Body of pancreas (tissue), 4 donors: ENCODE measurements around the gene ZNF195. TPM values are rescaled to one million over a fixed set of nuclear protein-coding genes. Genes with fewer than 3 reads are reported as not detected.
"Not testable (repeated sequence)": the region's sequence is repeated elsewhere in the genome, so short reads cannot be mapped to it uniquely, and the experiment has no call there.

Experiments
- ATAC-seq: fragments of 150-250 bp; one replicate; pipeline ENCODE4 v1.9.1; 2016
- DNase-seq, 4 donors: peaks; one replicate each; pipeline ENCODE4 v3.0.0-alpha.2; 2019
- H3K27ac ChIP-seq, 4 donors: fragments of 200-600 bp; sonication (generic); 1 replicate in 3 of 4; 2 replicates in 1 of 4; pipeline versions ENCODE4 v1.5.1 to v1.6.1; 2016 to 2019; ENCODE audit warnings: mild to moderate bottlenecking in 1 of 4, mixed read lengths in 1 of 4, moderate library complexity in 1 of 4
- H3K27me3 ChIP-seq, 2 donors: fragments of 200-600 bp; sonication (generic); one replicate each; pipeline ENCODE4 v1.6.0; 2016; ENCODE audit warnings: mild to moderate bottlenecking in 1 of 2
- H3K36me3 ChIP-seq, 2 donors: fragments of 200-600 bp; sonication (generic); replicated peaks in 1 of 2; 2 replicates each; pipeline ENCODE4 v1.5.1; 2016; ENCODE audit warnings: low read depth in 2 of 2; ENCODE audit not compliant: insufficient read depth in 1 of 2
- H3K4me1 ChIP-seq: fragments of 200-600 bp; sonication (generic); one replicate; pipeline ENCODE4 v1.6.0; 2016
- H3K4me3 ChIP-seq, 2 donors: fragments of 200-600 bp; sonication (generic); 1 replicate in 1 of 2; 2 replicates in 1 of 2; pipeline ENCODE4 v1.5.1; 2016 to 2019
- H3K9me3 ChIP-seq, 3 donors: fragments of 200-600 bp; sonication (generic); 1 replicate in 2 of 3; 2 replicates in 1 of 3; pipeline ENCODE4 v1.5.1; 2016
- CTCF ChIP-seq, 7 experiments: fragments of 450-650 bp in 4 of 7; fragments of 200-600 bp in 3 of 7; sonication (generic) in 3 of 7; IDR thresholded peaks; one replicate each; pipeline ENCODE4 v1.5.1; 2016 to 2019; ENCODE audit warnings: antibody characterized with exemption in 7 of 7
- POLR2A ChIP-seq, 3 donors: fragments of 450-650 bp; IDR thresholded peaks; one replicate each; pipeline ENCODE4 v1.6.1; 2016; ENCODE audit warnings: antibody characterized with exemption in 3 of 3, mild to moderate bottlenecking in 2 of 3
- WGBS, 2 donors: methylation state at CpG; one replicate each; pipeline ENCODE4 v1.1.5; 2017; 5-methylcytosine and 5-hydroxymethylcytosine counted together
- intact Hi-C: fragments of 100-400 bp; cut with DNase I; formaldehyde crosslinking; loops from one replicate; pipeline ENCODE4 v1.15.1; 2023
- small RNA-seq: library from RNA; depleted of rRNA; stranded (forward); fragments of <200 nt; gene quantifications from one replicate; pipeline ENCODE3, GENCODE V24; 2016
- total RNA-seq, 2 donors: library from RNA; depleted of rRNA; stranded (reverse); fragments of >200 nt; gene quantifications; one replicate each; pipeline ENCODE4 v1.1.0, GENCODE V29; 2016

Gene ZNF195
- total RNA-seq, 2 donors from 2014 or later = 14.5 to 23.9 TPM

GRCh38 chr11:3338569-3339339 is 40.2 kb downstream of the ZNF195 start:
- no peak for ATAC-seq
- 42 to 53% methylated on average over 7 of the region's 7 CpGs for WGBS, 2 donors
- H3K36me3 ChIP-seq = no peaks in the 10 kb centered on the region

GRCh38 chr11:3336420-3336819 is 42.5 kb downstream of the ZNF195 start:
- no CpG with 5 or more reads among the region's 10 CpGs for WGBS, 2 donors
- H3K4me3 ChIP-seq, ATAC-seq, H3K36me3 ChIP-seq, H3K27ac ChIP-seq, H3K4me1 ChIP-seq, H3K9me3 ChIP-seq, H3K27me3 ChIP-seq, DNase-seq, intact Hi-C loops: not testable (repeated sequence)

More at GRCh38 chr11:3338569-3339339, 40.2 kb downstream of the ZNF195 start:
- H3K9me3 ChIP-seq = no peaks in the 10 kb centered on the region
- DNase-seq = no peak
- peaks cover 2% of the 10 kb centered on the region for H3K4me1 ChIP-seq
- intact Hi-C loops = no loop called here
- no peak overlapping the region for H3K4me3 ChIP-seq
- no peak overlapping the region for H3K27ac ChIP-seq
- TF ChIP-seq CTCF (IDR thresholded peaks at IDR 0.05) = no peak
- no peak for TF ChIP-seq POLR2A (IDR thresholded peaks at IDR 0.05)
- H3K27me3 ChIP-seq = no peaks in the 10 kb centered on the region

- DNase-seq, H3K27me3 ChIP-seq, ATAC-seq, H3K4me3 ChIP-seq, H3K27ac ChIP-seq, H3K36me3 ChIP-seq, H3K9me3 ChIP-seq, H3K4me1 ChIP-seq, intact Hi-C loops: not testable (repeated sequence)
- WGBS, 2 donors = no CpG with 5 or more reads among the region's 8 CpGs
Measured at GRCh38 chr11:3333157-3333556, 45.8 kb downstream of the ZNF195 start.

- ATAC-seq, intact Hi-C loops: not testable (repeated sequence)
Measured at GRCh38 chr11:3331078-3331477, 47.9 kb downstream of the ZNF195 start.

GRCh38 chr11:3330064-3330463 is 48.9 kb downstream of the ZNF195 start:
- ATAC-seq, intact Hi-C loops, DNase-seq, H3K27ac ChIP-seq, H3K27me3 ChIP-seq, H3K4me1 ChIP-seq, H3K9me3 ChIP-seq, H3K4me3 ChIP-seq, H3K36me3 ChIP-seq: not testable (repeated sequence)
- no CpG with 5 or more reads among the region's 12 CpGs for WGBS, 2 donors

More at GRCh38 chr11:3331078-3331477, 47.9 kb downstream of the ZNF195 start:
- DNase-seq, H3K36me3 ChIP-seq, H3K4me3 ChIP-seq, H3K4me1 ChIP-seq, H3K27ac ChIP-seq, H3K9me3 ChIP-seq, H3K27me3 ChIP-seq: not testable (repeated sequence)
- WGBS, 2 donors = no CpG with 5 or more reads among the region's 3 CpGs

- intact Hi-C loops, H3K4me3 ChIP-seq, H3K27me3 ChIP-seq, ATAC-seq, H3K9me3 ChIP-seq, H3K4me1 ChIP-seq, H3K27ac ChIP-seq, H3K36me3 ChIP-seq, DNase-seq: not testable (repeated sequence)
- no CpG with 5 or more reads among the region's 4 CpGs for WGBS, 2 donors
Measured at GRCh38 chr11:3328503-3328902, 50.4 kb downstream of the ZNF195 start.

GRCh38 chr11:3326450-3326849 is 52.5 kb downstream of the ZNF195 start:
- H3K4me1 ChIP-seq, H3K9me3 ChIP-seq, H3K27ac ChIP-seq, H3K27me3 ChIP-seq, intact Hi-C loops, DNase-seq, H3K4me3 ChIP-seq, H3K36me3 ChIP-seq: not testable (repeated sequence)
- peak; percentile 85 for ATAC-seq
- no CpG with 5 or more reads among the region's 13 CpGs for WGBS, 2 donors

- H3K27me3 ChIP-seq, intact Hi-C loops, H3K4me1 ChIP-seq, H3K36me3 ChIP-seq, H3K4me3 ChIP-seq, H3K9me3 ChIP-seq, H3K27ac ChIP-seq, DNase-seq: not testable (repeated sequence)
- peak; percentile 70 for ATAC-seq
- 89% methylated on average over 1 of the region's 3 CpGs; no CpG with 5 or more reads in 1 of the 2 donors for WGBS, 2 donors
Measured at GRCh38 chr11:3324724-3325123, 54.2 kb downstream of the ZNF195 start.

Small RNA genes within 50 kb of the gene (small RNA-seq; reads per million reads assigned to genes)
- not detected for gene AC123788.2

Other genes with a start within 250 kb of the ZNF195 start
- 10 to 100 TPM; 22.3 to 62.0 TPM for gene OSBPL5, start 213.8 kb downstream of the ZNF195 start, total RNA-seq
- gene MRGPRG, start 160.3 kb downstream of the ZNF195 start, total RNA-seq = not detected
- not detected for gene MRGPRE, start 146.7 kb downstream of the ZNF195 start, total RNA-seq